ENCODE results near the gene NF1.

DNA sequence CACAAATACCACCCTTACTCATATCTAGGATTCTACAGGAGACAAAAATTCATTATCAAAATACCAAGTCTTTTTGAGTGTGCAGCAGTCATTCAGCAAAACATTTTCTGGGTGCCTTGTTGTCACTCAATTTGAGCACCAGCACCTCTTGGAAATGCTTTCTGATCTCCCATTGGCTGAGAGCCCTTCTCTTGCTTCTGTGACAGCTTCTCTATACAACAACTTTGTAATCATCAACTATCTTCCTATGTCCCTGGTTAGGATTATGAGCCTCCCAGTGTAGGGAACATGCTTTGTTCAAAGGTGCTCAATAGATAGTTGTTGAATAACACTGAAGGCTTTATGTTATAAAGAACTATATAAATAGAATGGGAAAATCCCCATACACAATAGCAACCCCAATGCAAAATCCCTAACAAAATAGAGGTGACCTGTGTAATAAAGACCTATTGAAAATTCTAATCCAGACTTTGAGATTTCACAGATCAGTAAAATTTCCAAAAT, 286.4 kb downstream of the NF1 start:
- TF ChIP-seq, protein P1, sequence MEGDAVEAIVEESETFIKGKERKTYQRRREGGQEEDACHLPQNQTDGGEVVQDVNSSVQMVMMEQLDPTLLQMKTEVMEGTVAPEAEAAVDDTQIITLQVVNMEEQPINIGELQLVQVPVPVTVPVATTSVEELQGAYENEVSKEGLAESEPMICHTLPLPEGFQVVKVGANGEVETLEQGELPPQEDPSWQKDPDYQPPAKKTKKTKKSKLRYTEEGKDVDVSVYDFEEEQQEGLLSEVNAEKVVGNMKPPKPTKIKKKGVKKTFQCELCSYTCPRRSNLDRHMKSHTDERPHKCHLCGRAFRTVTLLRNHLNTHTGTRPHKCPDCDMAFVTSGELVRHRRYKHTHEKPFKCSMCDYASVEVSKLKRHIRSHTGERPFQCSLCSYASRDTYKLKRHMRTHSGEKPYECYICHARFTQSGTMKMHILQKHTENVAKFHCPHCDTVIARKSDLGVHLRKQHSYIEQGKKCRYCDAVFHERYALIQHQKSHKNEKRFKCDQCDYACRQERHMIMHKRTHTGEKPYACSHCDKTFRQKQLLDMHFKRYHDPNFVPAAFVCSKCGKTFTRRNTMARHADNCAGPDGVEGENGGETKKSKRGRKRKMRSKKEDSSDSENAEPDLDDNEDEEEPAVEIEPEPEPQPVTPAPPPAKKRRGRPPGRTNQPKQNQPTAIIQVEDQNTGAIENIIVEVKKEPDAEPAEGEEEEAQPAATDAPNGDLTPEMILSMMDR (IDR thresholded peaks at IDR 0.05), result no peak
- TF ChIP-seq POLR2A (IDR thresholded peaks at IDR 0.05), result no peak

Measured in heart left ventricle (tissue), 13 donors.